ENCODE results near the gene HAUS3.

- no peak for TF ChIP-seq CTCF (conservative IDR thresholded peaks at IDR 0.05; ENCODE audit: low read length)
- TF ChIP-seq EZH2phosphoT487 (IDR thresholded peaks at IDR 0.05; ENCODE audit: borderline replicate concordance, low read depth, low read length), result no peak
Measured at GRCh38 chr4:2283199-2283711, 41.3 kb upstream of the HAUS3 start.

Data from OCI-LY7 (cell line).